SIG-M5 (cell line): ENCODE results near the gene TYRP1.

ENCODE experiments used
- DNase-seq: peaks from one replicate; lab custom pipeline; 2025; lab: John Stamatoyannopoulos, UW

TYRP1 gene

GRCh38 chr9:12696931-12697622, 3.9 kb downstream of the TYRP1 start:
- DNase-seq = no peak

- DNase-seq = no peak
Measured at GRCh38 chr9:12697719-12698118, 4.5 kb downstream of the TYRP1 start.

GRCh38 chr9:12698266-12698665, 5.1 kb downstream of the TYRP1 start:
- no peak for DNase-seq

- no peak for DNase-seq
Measured at GRCh38 chr9:12698986-12699385, 5.8 kb downstream of the TYRP1 start.

GRCh38 chr9:12699529-12699928, 6.3 kb downstream of the TYRP1 start:
- DNase-seq = no peak

GRCh38 chr9:12701126-12701525, 7.9 kb downstream of the TYRP1 start:
- no peak for DNase-seq

- no peak for DNase-seq
Measured at GRCh38 chr9:12702160-12702758, 9.1 kb downstream of the TYRP1 start.

- no peak for DNase-seq
Measured at GRCh38 chr9:12703996-12704395, 10.8 kb downstream of the TYRP1 start.

- no peak for DNase-seq
Measured at GRCh38 chr9:12705738-12706391, 12.7 kb downstream of the TYRP1 start.

- no peak for DNase-seq
Measured at GRCh38 chr9:12708562-12709298, 15.5 kb downstream of the TYRP1 start.

- DNase-seq = no peak
Measured at GRCh38 chr9:12712532-12712931, 19.3 kb downstream of the TYRP1 start.

GRCh38 chr9:12715268-12715667, 22.1 kb downstream of the TYRP1 start:
- no peak for DNase-seq

GRCh38 chr9:12716823-12717600, 23.8 kb downstream of the TYRP1 start:
- no peak for DNase-seq

- no peak for DNase-seq
Measured at GRCh38 chr9:12717907-12718306, 24.7 kb downstream of the TYRP1 start.

GRCh38 chr9:12718482-12719026, 25.4 kb downstream of the TYRP1 start:
- DNase-seq = no peak

- DNase-seq = no peak
Measured at GRCh38 chr9:12719431-12719830, 26.2 kb downstream of the TYRP1 start.

GRCh38 chr9:12720551-12720950, 27.4 kb downstream of the TYRP1 start:
- DNase-seq = no peak

GRCh38 chr9:12722131-12722530, 28.9 kb downstream of the TYRP1 start:
- DNase-seq = no peak

GRCh38 chr9:12723409-12724028, 30.3 kb downstream of the TYRP1 start:
- no peak for DNase-seq

GRCh38 chr9:12726795-12727194, 33.6 kb downstream of the TYRP1 start:
- DNase-seq = no peak

GRCh38 chr9:12730198-12730597, 37.0 kb downstream of the TYRP1 start:
- DNase-seq = no peak
